Esophagus (tissue), 2 donors: ENCODE data around the gene SLC38A1. TPM values are rescaled to one million over a fixed set of nuclear protein-coding genes. Genes with fewer than 3 reads are reported as not detected.
"Not testable (repeated sequence)": the region's sequence is repeated elsewhere in the genome, so short reads cannot be mapped to it uniquely, and the experiment has no call there.

ENCODE experiments used
- H3K27ac ChIP-seq, 2 donors: one replicate each; pipeline ENCODE4 v1.5.1; 2013; ENCODE audit warnings: low read depth in 2 of 2, mild to moderate bottlenecking in 2 of 2, inconsistent platforms in 1 of 2, low read length in 1 of 2, moderate library complexity in 1 of 2
- H3K27me3 ChIP-seq, 2 donors: one replicate each; pipeline ENCODE4 v1.6.1; 2013; ENCODE audit warnings: low read length in 2 of 2, control low read depth in 1 of 2, mild to moderate bottlenecking in 1 of 2; ENCODE audit not compliant: insufficient read depth in 2 of 2, control insufficient read depth in 1 of 2
- H3K36me3 ChIP-seq, 2 donors: one replicate each; pipeline ENCODE4 v1.6.1; 2013; ENCODE audit warnings: low read length in 1 of 2; ENCODE audit not compliant: control insufficient read depth in 2 of 2, insufficient read depth in 2 of 2
- H3K4me1 ChIP-seq, 2 donors: one replicate each; pipeline ENCODE4 v1.6.1; 2013; ENCODE audit warnings: low read length in 1 of 2; ENCODE audit not compliant: control insufficient read depth in 2 of 2, insufficient read depth in 2 of 2
- H3K4me3 ChIP-seq, 2 donors: one replicate each; pipeline ENCODE4 v1.5.1; 2013; ENCODE audit warnings: low read length in 2 of 2, mild to moderate bottlenecking in 2 of 2, low read depth in 1 of 2, moderate library complexity in 1 of 2
- H3K9me3 ChIP-seq, 2 donors: one replicate each; pipeline ENCODE4 v1.6.1; 2013; ENCODE audit warnings: mild to moderate bottlenecking in 2 of 2, low read depth in 1 of 2, low read length in 1 of 2, moderate library complexity in 1 of 2; ENCODE audit not compliant: control insufficient read depth in 2 of 2, insufficient read depth in 1 of 2
- WGBS, 2 donors: extraction: QIAGEN DNeasy Blood & Tissue Kit; methylation state at CpG; one replicate each; pipeline ENCODE4 v1.1.7; 2013; 5-methylcytosine and 5-hydroxymethylcytosine counted together
- polyA plus RNA-seq, 2 donors: library from polyadenylated mRNA; stranded (reverse); fragments of 200-250 nt; gene quantifications; one replicate each; pipeline ENCODE4 v1.2.3, GENCODE V29; 2013
- donor health status: healthy with polysubstance abuse.
- donor health status: Bipolar disorder and iron deficiency.

SLC38A1 gene
- polyA plus RNA-seq, 2 donors, result 14.4 to 16.9 TPM

DNA sequence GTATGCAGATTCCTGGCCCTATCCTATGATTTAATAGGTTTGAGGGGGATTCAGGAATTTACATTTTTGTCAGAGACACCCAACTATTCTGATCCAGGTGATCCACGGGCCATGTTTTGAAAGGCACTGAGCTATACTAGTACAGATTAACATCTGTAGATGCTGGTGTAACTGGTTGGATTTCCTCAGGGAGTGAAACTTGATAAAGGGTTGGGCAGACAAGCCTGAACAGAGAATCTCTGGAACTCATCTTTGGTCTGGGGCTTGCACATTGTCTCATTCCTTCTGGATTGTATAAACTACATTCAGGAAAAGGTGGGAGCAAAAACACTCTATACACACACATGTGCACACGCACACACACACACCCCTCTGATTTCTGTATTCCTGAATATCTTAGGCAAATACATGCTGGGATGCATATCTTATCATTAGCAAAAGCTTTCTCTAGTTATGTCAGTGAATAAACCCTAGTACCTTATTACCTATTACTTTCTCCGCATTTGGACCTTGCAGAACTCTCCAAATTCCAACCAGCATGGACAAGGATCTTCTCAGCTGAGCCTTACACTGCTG lies 104.6 kb downstream of the SLC38A1 start:
- Histone ChIP-seq H3K4me3 (no peak overlapping the region), H3K4me1 (peaks cover 0 to 6% of the 10 kb centered on the region in 2 donors), H3K9me3 (no peaks in the 10 kb centered on the region), H3K36me3 (no peaks in the 10 kb centered on the region), H3K27ac (peak overlapping the region; percentile 50 to 74), H3K27me3 (no peaks in the 10 kb centered on the region)
- 44 to 60% methylated on average over 3 of the region's 3 CpGs for WGBS, 2 donors

GRCh38 chr12:46162549-46163076 lies 106.2 kb downstream of the SLC38A1 start:
- H3K27me3 ChIP-seq, H3K36me3 ChIP-seq, H3K27ac ChIP-seq, H3K4me3 ChIP-seq, H3K9me3 ChIP-seq, H3K4me1 ChIP-seq: not testable (repeated sequence)
- WGBS, 2 donors, result 93% methylated on average over 3 to 4 of the region's 4 CpGs

- H3K9me3 ChIP-seq, result no peaks in the 10 kb centered on the region
- H3K36me3 ChIP-seq, result no peaks in the 10 kb centered on the region
- H3K4me3 ChIP-seq, result no peak overlapping the region
- WGBS, 2 donors, result 75 to 76% methylated on average over 4 of the region's 4 CpGs
- peaks cover 0 to 6% of the 10 kb centered on the region in 2 donors for H3K4me1 ChIP-seq
- peak overlapping the region; percentile 80 to 81 for H3K27ac ChIP-seq
- H3K27me3 ChIP-seq, result no peaks in the 10 kb centered on the region
These were observed 107.7 kb downstream of the SLC38A1 start for GRCh38 chr12:46160981-46161690.

- H3K9me3 ChIP-seq, result no peaks in the 10 kb centered on the region
- peak overlapping the region; percentile 80 to 81 for H3K27ac ChIP-seq
- H3K4me3 ChIP-seq, result no peak overlapping the region
- H3K4me1 ChIP-seq, result peaks cover 0 to 6% of the 10 kb centered on the region in 2 donors
- WGBS, 2 donors, result 31 to 46% methylated on average over 10 of the region's 10 CpGs
- H3K27me3 ChIP-seq, result no peaks in the 10 kb centered on the region
- H3K36me3 ChIP-seq, result no peaks in the 10 kb centered on the region
These were observed 108.5 kb downstream of the SLC38A1 start for GRCh38 chr12:46160101-46160980.

DNA sequence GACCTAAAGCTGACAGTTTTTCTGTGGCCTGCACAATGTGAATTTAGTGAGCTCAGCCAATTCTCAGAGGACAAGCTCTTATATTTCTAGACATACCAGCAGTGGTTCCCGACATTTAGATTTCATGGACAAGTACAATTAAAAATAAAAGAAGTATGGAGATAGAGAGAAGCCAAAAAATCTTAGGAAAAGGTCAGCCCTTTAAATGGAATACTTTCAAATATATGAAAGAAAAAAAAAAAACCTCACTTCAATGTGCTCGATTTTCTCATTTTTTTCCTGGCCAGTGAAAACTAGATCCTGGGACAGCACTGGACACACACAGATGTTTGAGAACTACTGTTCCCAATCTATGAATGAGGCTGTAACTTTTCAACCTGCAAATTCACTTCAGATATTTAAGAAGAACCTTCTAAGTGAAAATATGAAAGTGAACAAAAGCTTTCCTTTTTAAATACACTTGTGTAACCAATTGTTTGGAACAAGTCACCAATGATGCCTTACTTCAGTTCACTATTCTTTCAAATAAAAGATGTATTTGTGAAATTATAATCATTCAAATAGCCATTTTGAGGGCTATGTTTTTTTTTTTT lies 109.4 kb downstream of the SLC38A1 start:
- Histone ChIP-seq H3K36me3 (no peaks in the 10 kb centered on the region), H3K4me3 (no peak overlapping the region), H3K4me1 (peaks cover 0 to 6% of the 10 kb centered on the region in 2 donors), H3K27me3 (no peaks in the 10 kb centered on the region), H3K9me3 (no peaks in the 10 kb centered on the region), H3K27ac (peak overlapping the region; percentile 13 to 71)
- 69 to 72% methylated on average over 2 of the region's 2 CpGs for WGBS, 2 donors

GRCh38 chr12:46158501-46158900 lies 110.3 kb downstream of the SLC38A1 start:
- Histone ChIP-seq H3K4me3 (no peak overlapping the region), H3K27me3 (no peaks in the 10 kb centered on the region), H3K36me3 (no peaks in the 10 kb centered on the region), H3K4me1 (peaks cover 0 to 6% of the 10 kb centered on the region in 2 donors), H3K9me3 (no peaks in the 10 kb centered on the region), H3K27ac (peak overlapping the region; percentile 7 to 32)
- WGBS, 2 donors, result 35 to 52% methylated on average over 1 of the region's 1 CpG

- Histone ChIP-seq H3K4me3 (no peak overlapping the region), H3K4me1 (no peaks in the 10 kb centered on the region), H3K36me3 (no peaks in the 10 kb centered on the region), H3K27me3 (no peaks in the 10 kb centered on the region), H3K9me3 (no peaks in the 10 kb centered on the region), H3K27ac (no peak overlapping the region)
- WGBS, 2 donors, result 57 to 59% methylated on average over 2 of the region's 2 CpGs
These were observed 114.4 kb downstream of the SLC38A1 start for GRCh38 chr12:46154221-46154985.

GRCh38 chr12:46153268-46153872 lies 115.5 kb downstream of the SLC38A1 start:
- no peak overlapping the region for H3K27ac ChIP-seq
- no peaks in the 10 kb centered on the region for H3K36me3 ChIP-seq
- no peaks in the 10 kb centered on the region for H3K27me3 ChIP-seq
- H3K4me1 ChIP-seq, result no peaks in the 10 kb centered on the region
- H3K9me3 ChIP-seq, result no peaks in the 10 kb centered on the region
- no peak overlapping the region for H3K4me3 ChIP-seq
- 10 to 12% methylated on average over 2 of the region's 2 CpGs for WGBS, 2 donors
